HFF-Myc (cell line): ENCODE measurements around the gene VSIG10L.

Experiments
- DNase-seq: peaks from one replicate; pipeline ENCODE4 v3.0.0-alpha.2; 2011; ENCODE audit warnings: low read depth; ENCODE audit errors: extremely low read depth
- H3K4me3 ChIP-seq: replicated peaks from 2 replicates; pipeline ENCODE4 v1.5.1; 2011; ENCODE audit warnings: low read depth, mild to moderate bottlenecking, control low read depth, low read length
- TF ChIP-seq, protein P1 (sequence below): IDR thresholded peaks from 2 replicates; pipeline ENCODE4 v1.5.1; 2012; ENCODE audit warnings: mild to moderate bottlenecking, low read depth, low read length, control low read depth; ENCODE audit errors: missing control alignments

The VSIG10L gene

DNA sequence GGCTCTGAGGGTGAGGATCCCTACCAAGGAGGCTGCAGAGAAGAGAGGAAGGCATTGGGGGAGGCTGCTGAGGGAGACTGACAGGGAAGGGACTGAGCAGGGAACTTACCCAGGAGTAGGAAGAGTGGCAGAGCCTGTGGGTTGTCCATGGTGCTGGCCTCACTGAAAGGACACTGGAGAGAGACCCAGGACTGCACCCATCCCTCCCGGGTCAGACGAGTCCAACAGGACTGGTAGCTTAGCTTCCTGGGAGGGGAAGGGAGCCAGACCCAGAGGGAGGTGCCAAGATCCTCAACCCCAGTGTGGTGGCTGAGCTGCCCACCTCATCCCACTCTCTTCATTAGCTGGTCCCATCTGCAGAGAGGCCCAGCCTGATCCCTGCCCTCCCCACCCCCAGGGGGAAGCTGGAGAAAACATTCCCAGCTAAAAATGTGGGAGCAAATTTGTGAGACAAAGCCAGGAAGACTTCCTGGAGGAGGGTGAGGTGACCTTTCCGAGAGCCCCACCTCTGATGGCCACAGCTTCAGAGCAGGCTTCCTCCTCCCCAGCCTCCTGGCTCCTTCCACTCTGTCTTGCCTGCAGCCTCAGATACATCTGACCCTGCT is at the start of gene VSIG10L:
VSIG10L (minus strand) TSS at position 164 of the 605 bp plus-strand sequence; CDS start at position 149, 15 bp downstream.
- H3K4me3 ChIP-seq: no peak within 1 kb of the TSS
- TF ChIP-seq, protein P1, sequence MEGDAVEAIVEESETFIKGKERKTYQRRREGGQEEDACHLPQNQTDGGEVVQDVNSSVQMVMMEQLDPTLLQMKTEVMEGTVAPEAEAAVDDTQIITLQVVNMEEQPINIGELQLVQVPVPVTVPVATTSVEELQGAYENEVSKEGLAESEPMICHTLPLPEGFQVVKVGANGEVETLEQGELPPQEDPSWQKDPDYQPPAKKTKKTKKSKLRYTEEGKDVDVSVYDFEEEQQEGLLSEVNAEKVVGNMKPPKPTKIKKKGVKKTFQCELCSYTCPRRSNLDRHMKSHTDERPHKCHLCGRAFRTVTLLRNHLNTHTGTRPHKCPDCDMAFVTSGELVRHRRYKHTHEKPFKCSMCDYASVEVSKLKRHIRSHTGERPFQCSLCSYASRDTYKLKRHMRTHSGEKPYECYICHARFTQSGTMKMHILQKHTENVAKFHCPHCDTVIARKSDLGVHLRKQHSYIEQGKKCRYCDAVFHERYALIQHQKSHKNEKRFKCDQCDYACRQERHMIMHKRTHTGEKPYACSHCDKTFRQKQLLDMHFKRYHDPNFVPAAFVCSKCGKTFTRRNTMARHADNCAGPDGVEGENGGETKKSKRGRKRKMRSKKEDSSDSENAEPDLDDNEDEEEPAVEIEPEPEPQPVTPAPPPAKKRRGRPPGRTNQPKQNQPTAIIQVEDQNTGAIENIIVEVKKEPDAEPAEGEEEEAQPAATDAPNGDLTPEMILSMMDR: no peak

DNA sequence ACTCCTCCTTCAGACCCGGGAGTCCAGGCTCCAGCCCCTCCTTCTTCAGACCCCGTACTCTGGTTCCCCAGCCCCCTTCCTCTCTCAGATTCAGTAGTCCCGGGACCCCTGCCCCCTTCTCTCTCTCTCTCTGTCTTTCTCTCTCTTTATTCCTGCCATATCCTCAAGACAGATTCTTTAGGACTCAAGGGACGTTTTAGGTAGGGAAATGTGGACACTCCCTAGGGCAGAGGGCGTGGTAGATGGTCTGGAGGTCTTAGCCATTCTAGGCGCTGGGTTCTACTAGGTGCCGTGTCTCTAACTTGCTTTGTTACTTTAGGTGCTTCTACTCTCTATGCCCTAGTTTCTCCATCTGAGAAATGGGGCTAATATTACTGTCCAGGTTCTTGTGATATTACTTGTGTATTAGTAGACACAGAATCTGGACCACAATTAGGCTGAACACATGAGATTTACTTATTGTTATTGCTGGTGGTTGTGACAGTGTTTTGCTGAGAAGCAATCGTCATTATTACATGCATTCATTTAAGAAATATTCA is 49.2 kb upstream of the VSIG10L start:
- H3K4me3 ChIP-seq: no peak overlapping the region
- TF ChIP-seq, protein P1: no peak
- DNase-seq: no peak

More for the DNA sequence above, at the start of gene VSIG10L:
- no peak for DNase-seq

DNA sequence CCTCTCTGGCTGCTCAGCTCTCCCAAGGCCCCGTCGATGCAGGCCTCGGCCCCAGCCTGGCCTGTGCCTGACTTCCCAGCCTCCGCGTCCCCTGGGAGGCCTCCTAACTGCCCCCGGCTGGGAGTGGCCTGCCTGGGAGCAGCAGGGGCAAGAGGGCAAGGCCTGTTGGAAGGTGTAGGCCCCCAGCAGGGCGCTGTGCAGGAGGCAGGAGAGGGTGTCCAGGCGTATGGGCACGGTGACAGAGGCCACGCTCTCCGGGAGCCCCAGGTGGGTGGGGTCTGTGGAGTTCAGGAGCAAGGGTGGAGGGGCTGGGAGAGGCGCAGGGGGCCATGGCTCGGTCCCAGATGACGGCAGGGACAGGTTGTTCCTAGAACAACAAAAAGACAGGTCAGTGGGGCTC is 47.2 kb upstream of the VSIG10L start:
- no peak overlapping the region for H3K4me3 ChIP-seq
- TF ChIP-seq, protein P1: no peak
- DNase-seq: no peak

DNA sequence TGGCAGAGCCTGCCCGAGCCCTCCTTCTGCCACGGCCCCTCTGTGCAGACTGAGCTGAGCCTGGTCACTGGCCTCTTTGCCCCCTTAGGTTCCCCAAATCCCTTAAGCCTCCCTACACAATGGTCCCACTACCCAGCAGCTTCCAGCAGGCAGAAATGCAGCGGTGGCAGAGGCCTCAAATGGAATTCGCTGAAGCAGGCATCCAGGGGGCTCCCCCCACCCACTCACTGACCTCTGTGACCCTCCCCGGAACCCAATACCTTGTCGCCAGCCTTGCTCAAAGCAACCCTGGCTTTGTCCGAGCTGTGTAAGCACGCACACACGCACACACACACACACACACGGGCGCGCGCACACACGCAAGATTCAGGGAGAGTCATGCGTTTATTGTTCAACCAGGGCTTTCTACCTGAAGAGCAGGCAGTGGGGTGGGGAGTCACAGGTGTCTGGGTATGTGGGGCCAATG is 46.0 kb upstream of the VSIG10L start, which contains the start of gene LIM2:
LIM2 (minus strand) TSS at position 51 of the 466 bp plus-strand sequence. CDS start 531 bp downstream, outside the sequence.
- DNase-seq: no peak
- TF ChIP-seq, protein P1: no peak
- no peak within 1 kb of the TSS for H3K4me3 ChIP-seq

DNA sequence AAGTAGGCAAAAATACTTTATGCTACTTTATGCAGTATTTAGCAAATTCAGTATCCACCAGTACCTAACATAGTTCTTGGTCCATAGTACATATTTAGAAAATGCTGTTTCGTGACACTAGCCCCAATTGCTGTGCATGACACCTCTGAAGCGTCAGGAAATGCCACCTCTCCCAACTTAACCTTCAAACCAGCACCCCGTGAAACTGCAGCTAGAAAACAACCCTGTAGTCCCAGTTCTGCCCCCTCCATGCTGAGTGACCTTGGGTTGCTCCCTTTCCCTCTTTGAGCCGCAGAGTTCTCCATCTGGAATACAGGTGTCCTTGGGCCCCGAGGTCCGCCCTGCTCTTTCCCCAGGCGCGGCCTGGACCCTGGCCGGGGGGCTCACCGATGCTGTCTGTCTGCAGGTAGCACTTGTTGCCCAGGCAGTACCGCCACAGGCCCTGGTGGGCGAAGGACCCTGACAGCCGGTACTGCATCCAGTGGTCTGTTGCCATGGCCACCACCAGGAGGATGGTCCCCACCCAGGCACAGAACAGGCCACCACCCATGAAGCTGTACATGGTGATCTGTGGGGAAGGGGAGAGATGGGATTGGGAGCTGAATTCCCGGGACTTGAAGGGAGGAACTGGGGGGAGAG is 45.1 kb upstream of the VSIG10L start:
- TF ChIP-seq, protein P1: no peak
- no peak for DNase-seq
- no peak overlapping the region for H3K4me3 ChIP-seq

DNA sequence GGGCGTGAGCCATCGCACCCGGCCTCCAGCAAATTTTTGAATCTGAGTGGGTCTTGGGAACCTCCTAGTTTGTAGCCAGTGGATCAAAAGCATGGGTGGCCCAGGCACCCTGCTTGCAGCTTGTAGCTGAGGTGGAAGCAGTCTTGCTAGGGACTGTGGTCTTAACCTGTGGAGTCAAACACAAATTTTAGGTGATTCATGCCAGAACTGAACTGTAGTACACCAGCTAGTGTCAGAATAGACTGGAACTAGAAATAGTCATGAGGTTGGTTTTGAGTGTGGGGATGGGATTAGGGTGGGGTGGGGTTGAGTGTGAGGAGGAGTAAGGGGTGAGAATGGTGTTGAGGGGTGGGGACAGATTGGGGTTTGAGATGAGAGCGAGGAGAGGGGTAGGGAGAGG is 40.1 kb upstream of the VSIG10L start:
- DNase-seq: no peak
- H3K4me3 ChIP-seq: no peak overlapping the region
- TF ChIP-seq, protein P1: no peak
